Measurements from ENCODE around the gene P2RY14.

The P2RY14 gene

GRCh38 chr3:151299006-151299405, 20.7 kb upstream of the P2RY14 start:
- no peak for DNase-seq

GRCh38 chr3:151297429-151297828, 19.1 kb upstream of the P2RY14 start:
- no peak for DNase-seq

GRCh38 chr3:151296226-151296625, 17.9 kb upstream of the P2RY14 start:
- DNase-seq, result no peak

GRCh38 chr3:151293127-151293526, 14.8 kb upstream of the P2RY14 start:
- DNase-seq, result no peak

- DNase-seq, result no peak
These were observed 12.3 kb upstream of the P2RY14 start for GRCh38 chr3:151290673-151291072.

GRCh38 chr3:151289445-151289844, 11.1 kb upstream of the P2RY14 start:
- no peak for DNase-seq

- DNase-seq, result no peak
These were observed 7.6 kb upstream of the P2RY14 start for GRCh38 chr3:151285940-151286339.

- DNase-seq, result peak; percentile 48
These were observed 5.6 kb upstream of the P2RY14 start for GRCh38 chr3:151283907-151284461.

- DNase-seq, result no peak
These were observed 5.0 kb upstream of the P2RY14 start for GRCh38 chr3:151283387-151283786.

- DNase-seq, result no peak
These were observed 4.6 kb upstream of the P2RY14 start for GRCh38 chr3:151282921-151283320.

GRCh38 chr3:151281671-151282324, 3.5 kb upstream of the P2RY14 start:
- DNase-seq, result no peak

GRCh38 chr3:151276687-151277042, 1.7 kb downstream of the P2RY14 start:
- DNase-seq, result no peak

GRCh38 chr3:151276038-151276686, 2.2 kb downstream of the P2RY14 start:
- DNase-seq, result no peak

GRCh38 chr3:151275091-151275490, 3.3 kb downstream of the P2RY14 start:
- no peak for DNase-seq

- DNase-seq, result no peak
These were observed 8.7 kb downstream of the P2RY14 start for GRCh38 chr3:151269631-151270030.

- DNase-seq, result peak; percentile 44
These were observed 9.8 kb downstream of the P2RY14 start for GRCh38 chr3:151268267-151269235.

GRCh38 chr3:151267066-151267465, 11.3 kb downstream of the P2RY14 start:
- DNase-seq, result no peak

GRCh38 chr3:151265866-151266265, 12.5 kb downstream of the P2RY14 start:
- no peak for DNase-seq

- no peak for DNase-seq
These were observed 13.2 kb downstream of the P2RY14 start for GRCh38 chr3:151265166-151265565.

- no peak for DNase-seq
These were observed 13.7 kb downstream of the P2RY14 start for GRCh38 chr3:151264605-151265004.

GRCh38 chr3:151262871-151263525, 15.3 kb downstream of the P2RY14 start:
- no peak for DNase-seq

GRCh38 chr3:151259664-151260063, 18.7 kb downstream of the P2RY14 start:
- no peak for DNase-seq

GRCh38 chr3:151256749-151257148, 21.6 kb downstream of the P2RY14 start:
- DNase-seq, result no peak

Data from stimulated activated CD4-positive, alpha-beta T cell treated with anti-CD3 and anti-CD28 coated beads, Interleukin-15, amount 100 ng/mL, for 24 hours (primary cell).